ENCODE results near the gene ELAVL1. TPM values are rescaled to one million over a fixed set of nuclear protein-coding genes. Genes with fewer than 3 reads are reported as not detected.

Gene ELAVL1
- total and polyA plus RNA-seq, 2 of the 13 experiments (the other 11 are each of a cell fraction or from before 2014, with no cell fraction given): 27.9 to 38.4 TPM

DNA sequence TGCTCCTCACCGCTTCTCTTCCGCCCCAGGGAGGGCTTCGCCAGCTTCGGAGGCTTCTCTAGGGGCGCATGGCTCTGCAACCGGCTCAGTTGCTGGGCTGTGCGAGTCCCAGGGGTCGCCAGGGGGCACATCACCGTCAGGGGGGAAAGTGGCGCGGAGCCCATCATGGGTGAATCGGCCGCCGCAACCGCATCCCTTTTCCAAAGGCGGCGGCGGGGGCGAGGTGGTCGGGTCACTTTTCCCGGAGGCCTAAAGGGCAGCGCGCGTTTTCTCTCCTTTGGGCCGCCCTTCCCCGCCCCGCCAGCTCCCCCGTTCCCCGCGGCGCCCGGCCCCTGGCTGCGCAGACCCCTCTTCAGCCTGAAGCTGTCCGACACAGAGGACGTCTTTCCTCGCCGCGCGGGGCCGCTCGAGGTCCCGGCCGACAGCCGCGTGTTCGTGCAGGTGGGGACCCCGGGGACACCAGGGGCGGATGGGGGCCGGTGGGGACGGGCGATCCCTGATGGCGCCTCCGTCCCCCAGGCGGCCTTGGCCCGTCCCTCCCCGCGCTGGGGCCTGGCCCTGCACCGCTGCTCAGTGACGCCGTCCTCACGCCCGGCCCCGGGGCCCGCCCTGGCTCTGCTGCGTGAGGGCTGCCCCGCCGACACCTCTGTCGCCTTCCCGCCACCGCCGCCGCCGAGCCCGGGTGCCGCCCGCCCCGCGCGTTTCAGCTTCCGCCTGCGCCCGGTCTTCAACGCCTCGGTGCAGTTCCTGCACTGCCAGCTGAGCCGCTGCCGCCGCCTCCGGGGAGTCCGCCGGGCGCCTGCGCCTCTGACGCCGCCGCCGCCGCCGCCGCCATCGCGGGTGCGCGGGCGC, 89.1 kb downstream of the ELAVL1 start (continued):
- TF ChIP-seq, protein P1, sequence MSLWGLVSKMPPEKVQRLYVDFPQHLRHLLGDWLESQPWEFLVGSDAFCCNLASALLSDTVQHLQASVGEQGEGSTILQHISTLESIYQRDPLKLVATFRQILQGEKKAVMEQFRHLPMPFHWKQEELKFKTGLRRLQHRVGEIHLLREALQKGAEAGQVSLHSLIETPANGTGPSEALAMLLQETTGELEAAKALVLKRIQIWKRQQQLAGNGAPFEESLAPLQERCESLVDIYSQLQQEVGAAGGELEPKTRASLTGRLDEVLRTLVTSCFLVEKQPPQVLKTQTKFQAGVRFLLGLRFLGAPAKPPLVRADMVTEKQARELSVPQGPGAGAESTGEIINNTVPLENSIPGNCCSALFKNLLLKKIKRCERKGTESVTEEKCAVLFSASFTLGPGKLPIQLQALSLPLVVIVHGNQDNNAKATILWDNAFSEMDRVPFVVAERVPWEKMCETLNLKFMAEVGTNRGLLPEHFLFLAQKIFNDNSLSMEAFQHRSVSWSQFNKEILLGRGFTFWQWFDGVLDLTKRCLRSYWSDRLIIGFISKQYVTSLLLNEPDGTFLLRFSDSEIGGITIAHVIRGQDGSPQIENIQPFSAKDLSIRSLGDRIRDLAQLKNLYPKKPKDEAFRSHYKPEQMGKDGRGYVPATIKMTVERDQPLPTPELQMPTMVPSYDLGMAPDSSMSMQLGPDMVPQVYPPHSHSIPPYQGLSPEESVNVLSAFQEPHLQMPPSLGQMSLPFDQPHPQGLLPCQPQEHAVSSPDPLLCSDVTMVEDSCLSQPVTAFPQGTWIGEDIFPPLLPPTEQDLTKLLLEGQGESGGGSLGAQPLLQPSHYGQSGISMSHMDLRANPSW (CRISPR knock-in tag; IDR thresholded peaks at IDR 0.05; ENCODE audit: borderline replicate concordance): no peak
- TF ChIP-seq ZNF557 (CRISPR knock-in tag; IDR thresholded peaks at IDR 0.05): no peak
- no peak for TF ChIP-seq ZNF34 (CRISPR knock-in tag; IDR thresholded peaks at IDR 0.05; ENCODE audit: borderline replicate concordance)
- no peak for TF ChIP-seq MEF2D (CRISPR knock-in tag; IDR thresholded peaks at IDR 0.05)
- TF ChIP-seq HOXD1 (CRISPR knock-in tag; IDR thresholded peaks at IDR 0.05): peak; percentile 75; the same call in 1 of the 2 replicates
- no peak for TF ChIP-seq FOSL1 (CRISPR knock-in tag; IDR thresholded peaks at IDR 0.05; ENCODE audit: borderline replicate concordance)
- no peak for TF ChIP-seq ZNF7 (CRISPR knock-in tag; IDR thresholded peaks at IDR 0.05)
- TF ChIP-seq, protein P2, sequence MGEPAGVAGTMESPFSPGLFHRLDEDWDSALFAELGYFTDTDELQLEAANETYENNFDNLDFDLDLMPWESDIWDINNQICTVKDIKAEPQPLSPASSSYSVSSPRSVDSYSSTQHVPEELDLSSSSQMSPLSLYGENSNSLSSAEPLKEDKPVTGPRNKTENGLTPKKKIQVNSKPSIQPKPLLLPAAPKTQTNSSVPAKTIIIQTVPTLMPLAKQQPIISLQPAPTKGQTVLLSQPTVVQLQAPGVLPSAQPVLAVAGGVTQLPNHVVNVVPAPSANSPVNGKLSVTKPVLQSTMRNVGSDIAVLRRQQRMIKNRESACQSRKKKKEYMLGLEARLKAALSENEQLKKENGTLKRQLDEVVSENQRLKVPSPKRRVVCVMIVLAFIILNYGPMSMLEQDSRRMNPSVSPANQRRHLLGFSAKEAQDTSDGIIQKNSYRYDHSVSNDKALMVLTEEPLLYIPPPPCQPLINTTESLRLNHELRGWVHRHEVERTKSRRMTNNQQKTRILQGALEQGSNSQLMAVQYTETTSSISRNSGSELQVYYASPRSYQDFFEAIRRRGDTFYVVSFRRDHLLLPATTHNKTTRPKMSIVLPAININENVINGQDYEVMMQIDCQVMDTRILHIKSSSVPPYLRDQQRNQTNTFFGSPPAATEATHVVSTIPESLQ (CRISPR knock-in tag; conservative IDR thresholded peaks at IDR 0.05): no peak
- no peak for TF ChIP-seq ATRX (CRISPR knock-in tag; IDR thresholded peaks at IDR 0.05; ENCODE audit: borderline replicate concordance)
- no peak for TF ChIP-seq GTF2F1 (IDR thresholded peaks at IDR 0.05; ENCODE audit: low read length)
- no peak for TF ChIP-seq KLF13 (CRISPR knock-in tag; IDR thresholded peaks at IDR 0.05)
- TF ChIP-seq, protein P3, sequence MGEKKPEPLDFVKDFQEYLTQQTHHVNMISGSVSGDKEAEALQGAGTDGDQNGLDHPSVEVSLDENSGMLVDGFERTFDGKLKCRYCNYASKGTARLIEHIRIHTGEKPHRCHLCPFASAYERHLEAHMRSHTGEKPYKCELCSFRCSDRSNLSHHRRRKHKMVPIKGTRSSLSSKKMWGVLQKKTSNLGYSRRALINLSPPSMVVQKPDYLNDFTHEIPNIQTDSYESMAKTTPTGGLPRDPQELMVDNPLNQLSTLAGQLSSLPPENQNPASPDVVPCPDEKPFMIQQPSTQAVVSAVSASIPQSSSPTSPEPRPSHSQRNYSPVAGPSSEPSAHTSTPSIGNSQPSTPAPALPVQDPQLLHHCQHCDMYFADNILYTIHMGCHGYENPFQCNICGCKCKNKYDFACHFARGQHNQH (CRISPR knock-in tag; IDR thresholded peaks at IDR 0.05): no peak
- peak; percentile 87 for TF ChIP-seq ZC3H13 (CRISPR knock-in tag; IDR thresholded peaks at IDR 0.05)
- TF ChIP-seq ZNF737 (CRISPR knock-in tag; IDR thresholded peaks at IDR 0.05; ENCODE audit: borderline replicate concordance): no peak
- TF ChIP-seq ZNF44 (CRISPR knock-in tag; IDR thresholded peaks at IDR 0.05): no peak
- peak; percentile 25 for TF ChIP-seq RBM39 (IDR thresholded peaks at IDR 0.05; ENCODE audit: low read depth, low read length, poor library complexity, severe bottlenecking)
- TF ChIP-seq NR3C1 (CRISPR knock-in tag; IDR thresholded peaks at IDR 0.05): no peak
- TF ChIP-seq ZNF501 (CRISPR knock-in tag; IDR thresholded peaks at IDR 0.05): 0 out of 2 replicates have a peak, but pooled peaks have one; percentile 9
- no peak for TF ChIP-seq KLF6 (CRISPR knock-in tag; IDR thresholded peaks at IDR 0.05)
- peak; percentile 38; the same call in 1 of the 2 replicates for TF ChIP-seq RAD21 (CRISPR knock-in tag; IDR thresholded peaks at IDR 0.05)
- TF ChIP-seq SMAD9 (CRISPR knock-in tag; IDR thresholded peaks at IDR 0.05): no peak
- TF ChIP-seq SMARCE1 (IDR thresholded peaks at IDR 0.05; ENCODE audit: borderline replicate concordance): no peak
- TF ChIP-seq FOXC1 (CRISPR knock-in tag; IDR thresholded peaks at IDR 0.05; ENCODE audit: borderline replicate concordance): no peak
- TF ChIP-seq, protein P4, sequence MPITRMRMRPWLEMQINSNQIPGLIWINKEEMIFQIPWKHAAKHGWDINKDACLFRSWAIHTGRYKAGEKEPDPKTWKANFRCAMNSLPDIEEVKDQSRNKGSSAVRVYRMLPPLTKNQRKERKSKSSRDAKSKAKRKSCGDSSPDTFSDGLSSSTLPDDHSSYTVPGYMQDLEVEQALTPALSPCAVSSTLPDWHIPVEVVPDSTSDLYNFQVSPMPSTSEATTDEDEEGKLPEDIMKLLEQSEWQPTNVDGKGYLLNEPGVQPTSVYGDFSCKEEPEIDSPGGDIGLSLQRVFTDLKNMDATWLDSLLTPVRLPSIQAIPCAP (CRISPR knock-in tag; IDR thresholded peaks at IDR 0.05; ENCODE audit: low read depth): no peak
- TF ChIP-seq SP2 (CRISPR knock-in tag; IDR thresholded peaks at IDR 0.05): peak; percentile 27; the same call in 1 of the 2 replicates
